Subcutaneous abdominal adipose tissue (tissue), 5 donors: ENCODE measurements around the gene TMEM11.

Experiments used
- H3K27ac ChIP-seq: one replicate; pipeline ENCODE4 v1.7.0; 2013; ENCODE audit warnings: low read depth, mild to moderate bottlenecking, inconsistent platforms, low read length, moderate library complexity
- H3K27me3 ChIP-seq, 5 donors: one replicate each; pipeline ENCODE4 v1.7.0; 2013; ENCODE audit warnings: low read length in 5 of 5, inconsistent platforms in 1 of 5; ENCODE audit not compliant: control insufficient read depth in 5 of 5, insufficient read depth in 4 of 5
- H3K36me3 ChIP-seq, 5 donors: one replicate each; pipeline ENCODE4 v1.7.0; 2013; ENCODE audit warnings: low read length in 5 of 5; ENCODE audit not compliant: control insufficient read depth in 5 of 5, insufficient read depth in 5 of 5
- H3K4me1 ChIP-seq, 5 donors: one replicate each; pipeline ENCODE4 v1.7.0; 2013; ENCODE audit warnings: low read length in 5 of 5, mild to moderate bottlenecking in 3 of 5, moderate library complexity in 1 of 5; ENCODE audit not compliant: control insufficient read depth in 5 of 5, insufficient read depth in 5 of 5
- H3K4me3 ChIP-seq, 5 donors: one replicate each; pipeline ENCODE4 v1.7.0; 2013; ENCODE audit warnings: low read length in 5 of 5, low read depth in 1 of 5
- H3K9ac ChIP-seq, 5 donors: one replicate each; pipeline ENCODE4 v1.7.0; 2013; ENCODE audit warnings: low read length in 5 of 5, mild to moderate bottlenecking in 4 of 5, moderate library complexity in 3 of 5
- H3K9me3 ChIP-seq, 5 donors: one replicate each; pipeline ENCODE4 v1.7.0; 2013; ENCODE audit warnings: low read length in 5 of 5; ENCODE audit not compliant: control insufficient read depth in 5 of 5
- donor health status: healthy.
- donor health status: healthy.
- donor health status: healthy.
- donor health status: healthy.
- donor health status: healthy.

TMEM11 gene

DNA sequence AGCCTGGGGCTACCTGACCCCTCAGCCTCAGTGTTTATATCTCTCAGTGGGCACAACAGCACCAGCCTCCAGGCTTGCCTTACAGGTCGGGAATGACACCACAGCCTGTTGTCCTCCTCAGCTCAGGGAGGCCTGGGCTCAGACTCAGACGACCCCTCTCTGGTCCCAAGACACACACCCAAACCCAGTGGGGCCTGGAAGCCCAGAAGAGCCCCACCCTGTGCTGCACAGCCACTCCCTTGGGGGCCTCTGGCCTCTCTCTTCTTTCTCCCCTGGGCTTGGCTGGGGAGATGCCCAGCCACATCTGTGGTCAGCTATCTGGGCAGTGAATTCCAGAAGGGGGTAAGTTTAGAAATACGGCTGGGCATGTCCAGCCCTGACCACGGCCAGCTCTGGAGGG is 36.9 kb upstream of the TMEM11 start:
- H3K27me3 ChIP-seq: no peaks in the 10 kb centered on the region
- H3K36me3 ChIP-seq: peaks cover 0 to 10% (median 8%) of the 10 kb centered on the region in 5 donors
- peaks cover 7 to 59% (median 48%) of the 10 kb centered on the region in 5 donors for H3K4me1 ChIP-seq
- H3K9me3 ChIP-seq: no peaks in the 10 kb centered on the region
- H3K4me3 ChIP-seq: peak overlapping the region in 1 of 5 donors; percentile 28
- peak overlapping the region; percentile 76 for H3K27ac ChIP-seq
- H3K9ac ChIP-seq: peak overlapping the region in 3 of 5 donors; percentile 41 to 86 (median 84)

GRCh38 chr17:21249920-21250703 is 36.2 kb upstream of the TMEM11 start:
- H3K4me3 ChIP-seq: no peak overlapping the region
- H3K9ac ChIP-seq: peak overlapping the region in 2 of 5 donors; percentile 2 to 41
- H3K27ac ChIP-seq: peak overlapping the region; percentile 76
- H3K4me1 ChIP-seq: peaks cover 7 to 66% (median 48%) of the 10 kb centered on the region in 5 donors
- no peaks in the 10 kb centered on the region for H3K27me3 ChIP-seq
- H3K9me3 ChIP-seq: no peaks in the 10 kb centered on the region
- H3K36me3 ChIP-seq: peaks cover 0 to 11% (median 8%) of the 10 kb centered on the region in 5 donors

DNA sequence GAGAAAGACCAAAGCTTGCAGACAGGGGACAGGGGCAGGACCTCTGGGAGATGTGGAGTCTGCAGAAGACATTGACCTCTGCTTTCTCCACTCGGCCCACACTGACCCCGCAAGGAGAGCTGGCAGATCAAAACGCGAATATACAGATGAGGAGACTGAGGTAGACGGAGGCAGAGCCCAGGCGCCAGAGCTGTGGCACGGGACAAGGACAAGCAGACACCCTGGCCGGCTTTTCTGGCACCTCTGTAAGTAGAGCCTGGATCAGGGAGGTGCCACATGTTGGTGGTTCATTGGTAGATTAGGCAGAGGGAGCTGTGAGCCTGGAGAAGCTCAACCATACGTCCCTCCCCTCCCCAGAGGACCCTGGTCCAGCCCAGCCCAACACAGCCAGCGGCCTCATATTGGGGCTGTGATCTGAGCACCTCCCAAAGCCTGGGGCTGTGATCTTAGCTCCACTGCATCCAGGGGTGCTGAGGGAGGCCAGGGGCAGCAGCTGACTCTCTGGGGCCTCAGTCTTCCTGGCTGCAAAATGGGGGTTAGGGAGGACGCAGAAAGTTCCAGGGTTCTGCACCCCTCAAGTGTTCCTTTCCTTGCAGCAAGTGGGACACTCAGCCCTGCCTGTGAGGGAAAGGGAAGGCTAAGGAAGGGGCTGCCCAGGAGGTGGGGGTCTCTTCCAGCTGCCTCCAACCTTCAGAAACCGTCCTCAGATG is 35.3 kb upstream of the TMEM11 start:
- Histone ChIP-seq H3K27me3 (no peaks in the 10 kb centered on the region), H3K27ac (peak overlapping the region; percentile 76), H3K9me3 (no peaks in the 10 kb centered on the region), H3K9ac (peak overlapping the region in 1 of 5 donors; percentile 6), H3K4me3 (no peak overlapping the region), H3K36me3 (peaks cover 0 to 13% (median 8%) of the 10 kb centered on the region in 5 donors), H3K4me1 (peaks cover 7 to 68% (median 52%) of the 10 kb centered on the region in 5 donors)

GRCh38 chr17:21248500-21248899 is 34.5 kb upstream of the TMEM11 start:
- Histone ChIP-seq H3K4me1 (peaks cover 4 to 69% (median 54%) of the 10 kb centered on the region in 5 donors), H3K4me3 (no peak overlapping the region), H3K9ac (peak overlapping the region in 1 of 5 donors; percentile 22), H3K27ac (peak overlapping the region; percentile 50), H3K9me3 (no peaks in the 10 kb centered on the region), H3K27me3 (no peaks in the 10 kb centered on the region), H3K36me3 (peaks cover 0 to 19% (median 13%) of the 10 kb centered on the region in 5 donors)

- H3K27me3 ChIP-seq: no peaks in the 10 kb centered on the region
- peaks cover 0 to 25% (median 18%) of the 10 kb centered on the region in 5 donors for H3K36me3 ChIP-seq
- H3K9me3 ChIP-seq: no peaks in the 10 kb centered on the region
- peak overlapping the region in 1 of 5 donors; percentile 22 for H3K9ac ChIP-seq
- peak overlapping the region; percentile 50 for H3K27ac ChIP-seq
- peaks cover 4 to 77% (median 59%) of the 10 kb centered on the region in 5 donors for H3K4me1 ChIP-seq
- no peak overlapping the region for H3K4me3 ChIP-seq
Measured at GRCh38 chr17:21247552-21248258, 33.7 kb upstream of the TMEM11 start.

- H3K9me3 ChIP-seq: no peaks in the 10 kb centered on the region
- H3K36me3 ChIP-seq: peaks cover 0 to 35% (median 27%) of the 10 kb centered on the region in 5 donors
- H3K27me3 ChIP-seq: no peaks in the 10 kb centered on the region
- H3K9ac ChIP-seq: no peak overlapping the region
- no peak overlapping the region for H3K4me3 ChIP-seq
- no peak overlapping the region for H3K27ac ChIP-seq
- H3K4me1 ChIP-seq: peaks cover 5 to 78% (median 56%) of the 10 kb centered on the region in 5 donors
Measured at GRCh38 chr17:21246698-21247097, 32.7 kb upstream of the TMEM11 start.

DNA sequence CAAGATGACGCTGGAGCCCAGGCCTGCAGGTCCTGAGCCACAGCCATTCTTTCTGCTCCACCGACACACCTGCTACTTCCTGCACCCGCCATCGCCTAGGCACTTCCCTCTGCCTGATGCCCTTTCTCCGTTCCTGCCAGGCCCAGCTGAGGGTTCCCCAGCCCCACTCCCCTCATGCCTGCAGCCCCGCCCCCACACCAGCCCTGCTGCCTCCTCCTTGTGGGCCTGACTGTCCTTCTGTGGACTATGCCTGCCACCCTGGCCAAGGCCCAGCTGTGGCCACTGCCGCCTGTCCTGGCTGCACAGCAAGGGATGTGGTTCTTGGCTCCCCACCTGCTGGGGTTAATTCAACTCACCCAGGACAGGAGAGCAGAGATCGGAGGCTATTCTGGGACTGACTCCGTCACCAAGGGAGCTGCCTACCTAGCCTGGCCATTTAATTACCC is 31.7 kb upstream of the TMEM11 start:
- H3K27ac ChIP-seq: no peak overlapping the region
- no peaks in the 10 kb centered on the region for H3K27me3 ChIP-seq
- H3K4me1 ChIP-seq: peaks cover 4 to 77% (median 51%) of the 10 kb centered on the region in 5 donors
- H3K4me3 ChIP-seq: no peak overlapping the region
- H3K36me3 ChIP-seq: peaks cover 0 to 45% (median 36%) of the 10 kb centered on the region in 5 donors
- H3K9ac ChIP-seq: peak overlapping the region in 1 of 5 donors; percentile 48
- no peaks in the 10 kb centered on the region for H3K9me3 ChIP-seq

DNA sequence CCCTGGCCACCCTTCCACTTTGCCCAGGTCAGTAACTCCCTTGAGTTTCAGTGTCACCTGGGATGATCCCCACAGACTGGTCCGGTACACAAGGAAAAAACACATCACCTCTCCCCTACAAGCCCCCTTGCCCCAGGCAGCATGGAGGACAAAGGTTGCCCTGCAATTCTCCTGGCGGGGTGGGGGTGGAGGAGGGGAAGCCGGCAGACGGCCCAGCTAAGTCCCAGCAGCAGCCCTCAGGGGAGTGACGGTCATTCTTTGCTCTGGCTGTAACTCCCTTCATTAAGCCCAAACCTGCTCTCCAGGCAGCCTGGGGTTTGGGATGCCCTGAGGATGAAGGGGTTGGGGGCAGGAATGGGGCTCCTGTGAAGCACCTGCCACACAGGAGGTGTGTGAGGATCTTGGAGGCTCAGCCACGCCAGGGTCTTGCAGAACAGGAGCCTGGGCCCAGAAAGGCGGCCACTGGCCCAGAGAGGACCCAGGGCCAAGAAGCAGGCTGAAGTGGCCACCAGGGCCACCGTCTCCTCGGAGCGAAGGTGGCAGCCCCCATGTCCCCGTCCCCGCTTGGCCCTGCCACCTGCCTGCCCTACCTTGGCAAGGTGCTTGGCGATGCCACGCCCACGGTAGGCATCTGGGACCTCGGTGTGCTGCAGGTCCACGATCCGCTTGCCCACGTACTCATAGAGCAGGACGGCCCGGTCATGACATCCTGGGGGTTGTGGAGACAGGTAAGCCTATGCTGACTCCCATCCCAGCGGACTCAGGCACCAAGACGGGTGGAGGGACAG is 29.7 kb upstream of the TMEM11 start:
- peaks cover 0 to 47% (median 36%) of the 10 kb centered on the region in 5 donors for H3K36me3 ChIP-seq
- no peaks in the 10 kb centered on the region for H3K27me3 ChIP-seq
- no peak overlapping the region for H3K4me3 ChIP-seq
- no peaks in the 10 kb centered on the region for H3K9me3 ChIP-seq
- H3K27ac ChIP-seq: peak overlapping the region; percentile 30
- H3K4me1 ChIP-seq: peaks cover 1 to 65% (median 39%) of the 10 kb centered on the region in 5 donors
- H3K9ac ChIP-seq: peak overlapping the region in 1 of 5 donors; percentile 36
